ENCODE data around the gene CABP1. TPM values are rescaled to one million over a fixed set of nuclear protein-coding genes. Genes with fewer than 3 reads are reported as not detected.

Gene CABP1
- total RNA-seq, 1 donor from 2014 or later, result 0.47 TPM

- H2AFZ ChIP-seq (replicated peaks), result no peak overlapping the region
- DNase-seq (ENCODE audit: low spot score), result no peak
- H3K4me2 ChIP-seq, result no peak overlapping the region
- H3K4me1 ChIP-seq, result peaks cover 17% of the 10 kb centered on the region
- H3K27me3 Mint-ChIP-seq (ENCODE audit: insufficient read depth, low read depth), result peaks cover 10% of the 10 kb centered on the region
- peaks cover 19% of the 10 kb centered on the region for H3F3A ChIP-seq (ENCODE audit: low read depth)
- H3K27ac ChIP-seq, result no peak overlapping the region
- no peak overlapping the region for H3K27ac Mint-ChIP-seq
- H3K36me3 Mint-ChIP-seq, result no peaks in the 10 kb centered on the region
- H3K4me1 Mint-ChIP-seq, result peaks cover 23% of the 10 kb centered on the region
- H3K9me3 ChIP-seq (ENCODE audit: low read depth), result no peaks in the 10 kb centered on the region
- H3K79me2 ChIP-seq (ENCODE audit: low read depth), result no peaks in the 10 kb centered on the region
- no peak overlapping the region for H3K9ac ChIP-seq
- H4K20me1 ChIP-seq (ENCODE audit: low read depth), result peaks cover 3% of the 10 kb centered on the region
- no peaks in the 10 kb centered on the region for H3K36me3 ChIP-seq
- H3K4me3 Mint-ChIP-seq, result no peak overlapping the region
- no peaks in the 10 kb centered on the region for H3K27me3 ChIP-seq
- no peak overlapping the region for H3K4me3 ChIP-seq
- H3K9me3 Mint-ChIP-seq, result no peaks in the 10 kb centered on the region
- TF ChIP-seq CTCF (IDR thresholded peaks at IDR 0.05), result no peak
- TF ChIP-seq EZH2 (IDR thresholded peaks at IDR 0.05), result no peak
- TF ChIP-seq EZH2phosphoT487 (IDR thresholded peaks at IDR 0.05), result no peak
These were observed 43.5 kb upstream of the CABP1 start for GRCh38 chr12:120596901-120597300.

- TF ChIP-seq CTCF (IDR thresholded peaks at IDR 0.05), result no peak
- TF ChIP-seq EZH2phosphoT487 (IDR thresholded peaks at IDR 0.05), result no peak
- TF ChIP-seq EZH2 (IDR thresholded peaks at IDR 0.05), result no peak
- no peaks in the 10 kb centered on the region for H3K36me3 ChIP-seq
- no peak overlapping the region for H3K4me2 ChIP-seq
- peaks cover 3% of the 10 kb centered on the region for H4K20me1 ChIP-seq (ENCODE audit: low read depth)
- no peaks in the 10 kb centered on the region for H3K27me3 ChIP-seq
- Mint-ChIP-seq H3K4me1 (peaks cover 23% of the 10 kb centered on the region), H3K4me3 (no peak overlapping the region), H3K27me3 (ENCODE audit: insufficient read depth, low read depth) (peaks cover 13% of the 10 kb centered on the region), H3K27ac (peak overlapping the region; percentile 34), H3K36me3 (no peaks in the 10 kb centered on the region), H3K9me3 (no peaks in the 10 kb centered on the region)
- no peak overlapping the region for H2AFZ ChIP-seq (replicated peaks)
- peaks cover 17% of the 10 kb centered on the region for H3K4me1 ChIP-seq
- H3F3A ChIP-seq (ENCODE audit: low read depth), result peaks cover 19% of the 10 kb centered on the region
- no peak overlapping the region for H3K27ac ChIP-seq
- no peak for DNase-seq (ENCODE audit: low spot score)
- no peak overlapping the region for H3K4me3 ChIP-seq
- H3K79me2 ChIP-seq (ENCODE audit: low read depth), result no peaks in the 10 kb centered on the region
- H3K9ac ChIP-seq, result no peak overlapping the region
- no peaks in the 10 kb centered on the region for H3K9me3 ChIP-seq (ENCODE audit: low read depth)
These were observed 42.6 kb upstream of the CABP1 start for GRCh38 chr12:120597861-120598260.

- Histone ChIP-seq H3K9ac (no peak overlapping the region), H3K4me1 (peaks cover 17% of the 10 kb centered on the region), H3K36me3 (no peaks in the 10 kb centered on the region), H3K79me2 (ENCODE audit: low read depth) (no peaks in the 10 kb centered on the region), H3K9me3 (ENCODE audit: low read depth) (no peaks in the 10 kb centered on the region), H3K27ac (no peak overlapping the region), H3K4me2 (no peak overlapping the region), H3F3A (ENCODE audit: low read depth) (peaks cover 19% of the 10 kb centered on the region), H3K4me3 (no peak overlapping the region), H3K27me3 (no peaks in the 10 kb centered on the region), H2AFZ (replicated peaks) (no peak overlapping the region), H4K20me1 (ENCODE audit: low read depth) (peaks cover 3% of the 10 kb centered on the region)
- no peak for TF ChIP-seq EZH2phosphoT487 (IDR thresholded peaks at IDR 0.05)
- no peak for TF ChIP-seq CTCF (IDR thresholded peaks at IDR 0.05)
- TF ChIP-seq EZH2 (IDR thresholded peaks at IDR 0.05), result no peak
- no peaks in the 10 kb centered on the region for H3K9me3 Mint-ChIP-seq
- DNase-seq (ENCODE audit: low spot score), result no peak
- H3K4me1 Mint-ChIP-seq, result peaks cover 23% of the 10 kb centered on the region
- no peak overlapping the region for H3K4me3 Mint-ChIP-seq
- no peaks in the 10 kb centered on the region for H3K36me3 Mint-ChIP-seq
- H3K27ac Mint-ChIP-seq, result no peak overlapping the region
- peaks cover 13% of the 10 kb centered on the region for H3K27me3 Mint-ChIP-seq (ENCODE audit: insufficient read depth, low read depth)
These were observed 41.6 kb upstream of the CABP1 start for GRCh38 chr12:120598674-120599463.

Data from neural progenitor cell (in vitro differentiated cells).